ENCODE data around the gene ADCY1. TPM values are rescaled to one million over a fixed set of nuclear protein-coding genes. Genes with fewer than 3 reads are reported as not detected.

Gene ADCY1
- total RNA-seq, 2 experiments from 2014 or later: 0.25 to 0.32 TPM

DNA sequence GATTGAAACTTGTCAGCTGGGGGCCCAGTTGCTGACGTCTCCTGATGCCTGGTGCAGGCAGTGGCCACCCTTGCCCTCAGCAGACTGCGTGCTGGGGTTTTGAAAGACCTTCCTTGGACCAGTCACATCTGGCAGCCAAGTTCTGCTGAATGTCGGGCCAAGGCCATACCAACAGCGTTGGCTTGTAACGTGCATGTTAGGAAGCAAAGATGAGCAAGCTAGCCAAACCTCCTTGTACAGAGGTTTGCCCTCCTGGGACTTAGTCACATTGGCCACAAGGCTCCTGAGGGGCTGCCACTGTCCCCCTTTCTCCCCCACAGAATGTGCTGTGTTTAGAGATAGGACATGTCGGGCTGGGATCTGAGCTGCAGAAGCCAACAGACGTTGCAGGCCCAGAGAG lies 49.0 kb downstream of the ADCY1 start:
- CTCF ChIA-PET: no interaction called here
- POLR2A ChIA-PET: no interaction called here

DNA sequence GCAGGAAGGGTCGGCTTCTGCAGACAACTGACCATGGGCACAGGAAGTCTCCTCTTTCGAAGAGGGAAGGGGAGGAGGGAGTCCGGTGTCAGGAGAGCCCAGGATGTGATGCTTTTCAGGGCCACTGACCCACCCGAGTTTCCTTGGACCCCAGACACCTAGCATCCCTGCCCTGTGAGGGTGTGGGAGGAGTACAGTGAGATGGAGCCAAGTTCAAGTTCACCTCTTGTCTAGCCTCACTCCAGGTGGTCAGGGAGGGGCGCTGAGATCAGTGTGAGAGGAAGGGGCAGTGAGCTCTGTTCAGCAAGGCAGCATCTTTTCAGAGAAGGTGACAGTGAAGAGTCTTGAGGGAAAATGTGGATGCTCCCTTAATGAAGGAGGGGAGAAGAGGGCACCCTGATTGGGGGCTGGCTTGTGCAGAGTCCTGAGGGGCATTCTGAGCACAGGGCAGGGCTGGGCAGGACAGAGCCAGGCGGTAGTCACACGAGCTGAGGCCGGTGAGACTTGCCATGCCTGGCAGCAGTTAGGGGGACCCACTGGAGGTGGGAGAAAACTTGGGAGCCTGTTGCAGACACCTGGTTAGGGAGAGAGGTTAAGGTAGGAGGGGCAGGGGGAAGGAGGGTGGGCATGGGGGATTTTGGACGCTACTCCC lies 49.7 kb downstream of the ADCY1 start:
- ChIA-PET POLR2A (no interaction called here), CTCF (interaction anchor here (0.5 kb wide), 1 partner anchor 702 kb away, joined by 5 read pairs; no protein-coding TSS in a partner anchor)

DNA sequence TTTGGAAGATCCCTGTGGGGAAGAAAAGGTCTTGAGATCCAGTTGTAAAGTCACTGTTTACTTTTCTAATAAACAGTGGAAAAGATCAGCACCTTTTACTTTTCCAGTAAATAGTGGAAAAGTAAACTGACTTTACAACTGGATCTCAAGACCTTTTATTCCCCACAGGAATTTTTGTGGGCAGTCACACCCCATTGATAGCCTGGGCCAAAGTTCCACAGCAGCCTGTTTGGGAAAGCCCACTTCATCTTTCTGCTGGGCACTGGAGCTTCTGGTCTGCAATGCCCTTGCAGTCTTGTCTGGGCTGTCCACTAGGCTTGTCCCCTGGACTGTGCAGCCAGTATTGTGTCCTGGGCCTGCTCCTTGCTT lies 50.2 kb downstream of the ADCY1 start:
- ChIA-PET POLR2A (no interaction called here), CTCF (no interaction called here)

- POLR2A ChIA-PET: no interaction called here
- CTCF ChIA-PET: no interaction called here
Measured at GRCh38 chr7:45625067-45625466, 50.9 kb downstream of the ADCY1 start.

- POLR2A ChIA-PET: no interaction called here
- CTCF ChIA-PET: no interaction called here
Measured at GRCh38 chr7:45625714-45626440, 51.7 kb downstream of the ADCY1 start.

DNA sequence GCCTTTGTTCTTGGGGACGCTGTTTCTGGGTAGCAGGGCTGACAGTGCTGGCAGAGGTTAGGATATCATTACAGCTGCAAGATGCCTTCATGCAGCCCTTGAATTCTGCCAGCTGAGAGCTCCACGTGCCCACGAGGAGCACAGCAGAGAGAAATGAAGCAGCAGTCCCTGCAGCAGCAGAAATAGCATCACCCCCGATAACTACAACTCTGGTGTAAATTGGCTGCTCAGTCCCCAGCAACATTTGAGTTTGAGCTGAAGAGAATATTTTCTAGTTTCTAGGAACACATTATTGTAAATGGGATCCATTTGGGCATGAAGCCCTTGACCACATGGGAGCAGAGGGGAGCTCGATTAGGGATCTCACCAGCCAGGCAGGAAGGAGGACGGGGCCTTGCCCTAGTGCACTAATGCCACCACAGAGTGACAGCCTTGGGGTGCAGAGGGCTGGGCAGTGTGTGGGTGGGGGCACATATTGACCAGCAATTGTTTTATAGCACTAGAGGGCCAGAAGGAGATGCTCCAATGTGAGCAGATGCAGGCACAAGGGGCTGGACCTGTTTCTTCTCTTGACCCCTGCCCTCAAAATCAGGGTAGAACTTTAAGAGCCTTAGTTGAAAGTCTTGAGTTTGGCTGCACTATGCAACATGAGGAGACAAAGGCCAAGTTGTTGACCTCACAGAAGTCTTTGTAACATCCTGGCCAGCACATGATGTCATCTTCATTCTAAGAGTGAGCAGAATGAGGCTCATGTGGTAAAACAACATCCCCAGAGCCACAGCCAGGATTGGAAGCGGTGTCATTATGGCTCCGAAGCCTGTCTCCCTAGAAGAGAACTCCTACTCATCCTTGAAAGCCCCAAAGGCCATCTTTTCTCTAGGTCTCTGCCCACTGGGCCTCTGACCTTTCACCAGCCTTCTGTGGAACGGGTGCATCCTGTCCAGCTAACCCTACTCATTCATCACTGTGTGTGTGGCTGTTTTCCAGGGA lies 52.6 kb downstream of the ADCY1 start:
- POLR2A ChIA-PET: no interaction called here
- CTCF ChIA-PET: no interaction called here

DNA sequence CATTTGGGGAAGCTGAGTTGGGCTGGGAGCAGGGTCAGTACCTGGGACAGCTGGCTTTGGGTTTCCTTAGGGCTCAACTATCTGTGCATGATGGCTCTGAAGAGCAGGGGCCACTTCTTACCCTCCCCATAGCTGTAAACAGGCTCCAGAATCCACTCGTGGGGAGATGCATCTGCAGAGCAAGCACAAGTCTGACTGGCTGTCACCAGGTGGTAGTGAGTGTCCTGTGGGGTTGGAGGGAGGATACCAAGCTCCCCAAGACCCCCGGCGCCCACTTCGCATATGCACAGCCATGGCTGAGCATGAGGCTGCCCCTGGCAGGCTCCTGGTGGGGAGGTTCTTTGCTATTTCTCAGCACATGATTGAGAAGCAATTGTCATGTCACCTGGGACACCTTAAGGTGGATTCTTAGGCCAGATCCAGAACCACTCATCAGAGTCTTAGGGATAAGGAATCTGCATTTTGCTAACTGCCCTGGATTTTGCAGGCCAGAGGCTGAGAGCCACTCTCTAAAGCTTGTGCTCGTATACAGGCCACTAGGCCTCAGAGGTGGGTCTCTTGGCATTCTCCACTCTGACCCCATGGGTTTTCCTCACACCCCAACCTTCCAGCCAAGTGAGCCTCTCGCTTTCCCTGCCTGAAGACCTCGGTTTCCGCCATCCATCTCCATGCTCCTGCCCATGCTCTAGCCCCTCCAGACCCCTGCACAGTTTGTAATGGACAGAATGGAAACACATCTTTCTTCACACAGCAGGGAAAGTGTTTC lies 53.7 kb downstream of the ADCY1 start:
- CTCF ChIA-PET: no interaction called here
- POLR2A ChIA-PET: no interaction called here

GRCh38 chr7:45631569-45631968 lies 57.4 kb downstream of the ADCY1 start:
- ChIA-PET POLR2A (no interaction called here), CTCF (no interaction called here)

DNA sequence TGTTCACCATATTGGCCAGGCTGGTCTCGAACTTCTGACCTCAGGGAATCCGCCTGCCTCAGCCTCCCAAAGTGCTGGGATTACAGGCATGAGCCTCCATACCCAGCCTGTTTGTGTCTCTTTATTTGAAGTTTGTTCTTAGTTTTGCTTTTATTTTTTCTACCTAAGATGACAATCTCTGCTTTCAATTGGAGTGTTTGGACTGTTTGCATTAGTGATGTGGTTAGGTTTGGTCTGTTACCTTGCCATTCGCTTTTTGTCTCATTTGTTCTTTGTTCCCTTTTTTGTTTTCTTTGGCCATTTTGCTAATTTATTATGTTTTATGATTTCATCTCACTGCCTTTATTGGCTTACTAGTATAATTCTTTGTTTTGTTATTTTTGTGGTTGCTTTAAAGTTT lies 62.6 kb downstream of the ADCY1 start:
- ChIA-PET POLR2A (no interaction called here), CTCF (no interaction called here)

- POLR2A ChIA-PET: no interaction called here
- CTCF ChIA-PET: no interaction called here
Measured at GRCh38 chr7:45638916-45639315, 64.7 kb downstream of the ADCY1 start.

- ChIA-PET CTCF (no interaction called here), POLR2A (no interaction called here)
Measured at GRCh38 chr7:45642044-45642443, 67.9 kb downstream of the ADCY1 start.

DNA sequence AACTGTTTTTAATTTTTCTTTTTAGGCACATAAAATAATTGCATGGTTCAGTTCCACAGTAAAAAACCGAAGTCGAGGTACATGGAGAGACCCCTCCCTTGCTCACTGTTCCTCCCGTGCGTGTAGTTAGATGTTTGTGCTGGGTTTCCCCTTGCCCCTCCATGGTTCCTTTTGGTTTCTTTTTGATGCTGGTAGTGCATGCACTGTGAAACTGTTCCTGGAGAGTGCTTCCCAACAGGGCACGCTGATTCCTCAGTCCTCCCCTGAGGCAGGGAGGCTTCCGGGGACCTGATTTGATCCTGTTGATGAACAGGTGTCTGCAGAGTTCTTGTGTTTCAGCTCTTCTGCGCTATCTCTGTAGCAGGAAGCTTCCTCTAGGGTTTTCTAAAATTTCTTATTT lies 69.5 kb downstream of the ADCY1 start:
- ChIA-PET CTCF (no interaction called here), POLR2A (no interaction called here)

GRCh38 chr7:45644237-45644636 lies 70.1 kb downstream of the ADCY1 start:
- CTCF ChIA-PET: no interaction called here

GRCh38 chr7:45645141-45645969 lies 71.2 kb downstream of the ADCY1 start:
- POLR2A ChIA-PET: no interaction called here
- CTCF ChIA-PET: no interaction called here

More at GRCh38 chr7:45644237-45644636, 70.1 kb downstream of the ADCY1 start:
- POLR2A ChIA-PET: no interaction called here

DNA sequence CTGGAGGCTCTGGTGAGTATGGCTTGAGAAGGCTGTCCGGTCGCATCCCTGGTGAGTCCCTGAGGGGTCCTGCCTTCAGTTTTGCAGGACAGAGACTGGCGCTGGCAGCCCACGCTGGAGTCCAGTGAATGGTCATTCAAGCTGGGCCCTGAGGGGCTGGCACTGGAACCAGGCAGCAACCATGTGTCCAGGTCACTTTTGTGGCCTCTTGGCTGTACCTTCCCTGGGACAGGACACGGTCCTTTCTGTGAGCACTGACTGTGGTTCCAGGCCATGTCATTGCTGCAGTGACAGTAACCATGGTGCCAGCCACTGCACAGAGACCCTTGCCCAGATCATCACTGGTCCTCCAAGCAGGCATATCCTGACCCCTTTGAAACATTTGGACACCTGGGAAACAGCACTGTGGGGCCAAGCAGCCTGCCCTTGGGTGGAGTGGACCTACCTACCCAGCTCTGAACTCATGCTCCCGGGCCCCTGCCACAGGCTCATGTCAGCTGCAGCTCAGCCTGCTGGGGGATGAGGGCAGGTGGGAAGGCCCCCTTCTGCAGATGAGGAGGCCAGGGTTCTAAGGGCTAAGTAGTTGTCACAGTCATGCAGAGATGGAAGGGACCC lies 72.1 kb downstream of the ADCY1 start:
- ChIA-PET CTCF (no interaction called here), POLR2A (no interaction called here)

DNA sequence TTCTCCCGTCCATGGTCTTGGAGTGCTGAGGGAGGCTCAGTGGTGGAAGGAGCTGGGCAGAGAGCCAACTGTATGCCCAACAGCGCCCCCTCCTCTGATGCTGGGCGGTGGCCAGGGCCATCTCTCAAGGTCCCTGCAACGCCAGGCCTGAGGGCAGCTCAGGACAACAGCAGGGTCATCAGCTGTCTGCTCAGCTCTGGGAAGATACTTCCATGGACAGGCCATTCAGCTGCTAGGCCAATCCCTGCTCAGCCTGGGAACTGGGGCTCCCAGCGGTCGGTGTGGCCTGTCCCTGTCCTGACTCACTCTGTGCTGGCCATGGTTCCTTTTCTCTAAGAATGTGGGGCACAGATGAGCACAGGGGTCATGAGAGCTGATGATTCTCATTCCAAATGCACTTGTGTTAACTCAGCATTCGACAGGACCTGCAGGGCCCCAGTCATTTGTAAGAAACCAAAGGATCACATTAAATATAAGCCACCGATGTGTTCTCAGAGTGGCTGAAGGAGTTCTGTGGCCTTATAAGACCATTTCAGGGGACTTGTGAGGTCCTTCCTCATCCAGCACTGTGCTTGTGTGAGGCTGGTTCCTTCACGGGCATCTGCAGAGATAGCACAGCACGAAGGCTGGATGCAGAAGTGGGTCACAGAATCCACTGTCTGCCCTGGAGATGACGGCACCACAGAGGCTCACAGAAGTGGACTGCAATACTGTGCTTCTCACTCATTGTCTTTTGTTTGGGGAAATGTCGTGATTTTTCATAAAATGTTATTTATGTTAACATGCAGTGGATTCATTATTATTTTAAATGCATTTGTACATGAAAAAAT lies 73.0 kb downstream of the ADCY1 start:
- CTCF ChIA-PET: no interaction called here
- POLR2A ChIA-PET: no interaction called here

DNA sequence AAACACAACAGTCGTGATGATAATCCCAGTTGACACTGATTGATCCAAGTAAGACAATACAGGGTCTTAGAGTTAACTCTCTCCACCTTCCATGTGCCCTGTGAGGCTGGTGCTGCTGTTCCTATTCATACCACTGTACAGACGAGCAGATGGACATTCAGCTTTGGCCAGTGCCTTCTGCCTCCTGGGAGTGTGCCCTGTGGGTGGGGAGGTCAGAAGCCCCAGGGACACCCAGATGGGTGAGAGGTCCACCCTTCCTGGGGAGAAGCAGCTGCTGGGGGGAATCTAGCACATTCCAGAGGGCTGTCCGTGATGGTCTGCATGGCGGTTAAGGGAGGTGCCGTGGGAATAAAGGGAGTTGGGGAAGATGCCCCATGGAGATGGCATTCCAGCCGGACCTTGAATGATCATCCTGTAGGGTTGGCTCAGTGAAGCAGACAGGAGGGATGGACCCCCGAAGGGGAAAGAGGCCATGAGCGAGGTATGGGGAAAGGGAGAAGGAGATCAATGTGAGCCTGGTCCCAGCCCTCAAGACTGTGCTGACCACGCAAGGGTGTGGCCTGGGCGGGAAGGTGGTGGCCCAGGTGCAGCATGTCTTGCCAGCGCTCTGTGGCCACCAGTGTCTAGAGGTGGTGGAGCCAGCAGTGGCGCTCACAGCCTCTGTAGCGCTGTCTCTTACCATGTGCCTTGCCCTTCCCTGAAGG lies 74.0 kb downstream of the ADCY1 start:
- POLR2A ChIA-PET: no interaction called here
- CTCF ChIA-PET: no interaction called here

DNA sequence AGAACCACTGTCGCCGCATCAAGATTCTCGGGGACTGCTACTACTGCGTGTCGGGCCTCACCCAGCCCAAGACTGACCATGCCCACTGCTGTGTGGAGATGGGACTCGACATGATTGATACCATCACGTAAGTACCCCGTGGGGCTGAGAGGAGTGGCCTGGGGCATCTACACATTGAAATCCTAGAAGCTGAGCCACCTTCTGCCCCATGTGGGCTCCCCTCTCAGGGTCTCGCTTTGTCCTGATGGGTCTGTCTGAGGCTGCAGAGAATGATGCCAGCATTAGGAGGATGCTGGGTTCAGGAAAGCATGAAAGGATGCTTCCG lies 74.5 kb downstream of the ADCY1 start:
- ChIA-PET POLR2A (no interaction called here), CTCF (no interaction called here)

Measured in activated CD8-positive, alpha-beta memory T cell treated with anti-CD3 and anti-CD28 coated beads for 36 hours (primary cell).